Myocyte (in vitro differentiated cells): ENCODE results near the gene FOXK1. TPM values are rescaled to one million over a fixed set of nuclear protein-coding genes. Genes with fewer than 3 reads are reported as not detected.
"Not testable (repeated sequence)": the region's sequence is repeated elsewhere in the genome, so short reads cannot be mapped to it uniquely, and the experiment has no call there.

ENCODE experiments used
- DNase-seq: peaks from one replicate; pipeline ENCODE4 v3.0.0-alpha.2; 2012; ENCODE audit warnings: low read depth
- total RNA-seq: library from RNA; depleted of rRNA; stranded (reverse); fragments of >200 nt; gene quantifications from 2 replicates; pipeline ENCODE4 v1.2.3, GENCODE V29; 2014

Gene FOXK1
- total RNA-seq, 1 donor from 2014 or later: 25.2 TPM

DNA sequence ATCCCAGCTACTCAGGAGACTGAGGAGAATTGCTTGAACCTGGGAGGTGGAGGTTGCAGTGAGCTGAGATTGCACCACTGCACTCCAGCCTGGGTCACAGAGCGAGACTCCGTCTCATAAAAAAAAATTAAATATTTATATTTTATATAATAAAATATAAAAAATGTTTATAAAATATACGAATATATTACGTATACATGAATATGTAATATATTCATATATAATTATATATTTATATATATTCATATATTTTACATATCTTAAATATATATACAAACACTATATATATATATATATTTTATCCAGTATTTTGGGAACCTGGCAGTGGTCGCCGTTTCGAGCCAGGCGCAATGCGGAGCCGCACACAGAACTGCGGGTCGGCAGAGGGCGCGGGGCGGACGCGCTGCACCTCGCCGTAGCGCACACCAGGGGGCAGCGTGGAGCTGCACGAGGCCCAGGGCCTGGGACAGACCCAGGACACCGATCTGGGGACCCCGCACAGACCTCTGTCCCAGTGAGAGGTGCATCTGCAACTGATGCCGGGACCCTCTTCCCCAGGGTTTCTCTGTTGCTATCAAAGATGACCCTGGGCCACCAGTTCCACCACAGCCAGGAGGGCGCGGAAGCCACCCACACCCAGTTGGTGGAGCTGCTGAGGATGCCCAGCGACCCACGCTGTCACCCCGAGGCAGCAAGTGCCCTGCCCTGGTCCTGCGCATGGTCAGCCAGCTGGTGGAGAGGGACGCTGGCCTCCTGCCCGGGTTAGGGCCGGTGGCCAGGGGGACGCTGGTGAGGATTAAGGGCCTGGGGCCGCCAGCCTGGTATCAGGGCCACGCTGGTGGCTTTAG is 116.0 kb downstream of the FOXK1 start:
- peak; percentile 59 for DNase-seq

- DNase-seq: no peak
Measured at GRCh38 chr7:4798706-4799235, 116.7 kb downstream of the FOXK1 start.

DNA sequence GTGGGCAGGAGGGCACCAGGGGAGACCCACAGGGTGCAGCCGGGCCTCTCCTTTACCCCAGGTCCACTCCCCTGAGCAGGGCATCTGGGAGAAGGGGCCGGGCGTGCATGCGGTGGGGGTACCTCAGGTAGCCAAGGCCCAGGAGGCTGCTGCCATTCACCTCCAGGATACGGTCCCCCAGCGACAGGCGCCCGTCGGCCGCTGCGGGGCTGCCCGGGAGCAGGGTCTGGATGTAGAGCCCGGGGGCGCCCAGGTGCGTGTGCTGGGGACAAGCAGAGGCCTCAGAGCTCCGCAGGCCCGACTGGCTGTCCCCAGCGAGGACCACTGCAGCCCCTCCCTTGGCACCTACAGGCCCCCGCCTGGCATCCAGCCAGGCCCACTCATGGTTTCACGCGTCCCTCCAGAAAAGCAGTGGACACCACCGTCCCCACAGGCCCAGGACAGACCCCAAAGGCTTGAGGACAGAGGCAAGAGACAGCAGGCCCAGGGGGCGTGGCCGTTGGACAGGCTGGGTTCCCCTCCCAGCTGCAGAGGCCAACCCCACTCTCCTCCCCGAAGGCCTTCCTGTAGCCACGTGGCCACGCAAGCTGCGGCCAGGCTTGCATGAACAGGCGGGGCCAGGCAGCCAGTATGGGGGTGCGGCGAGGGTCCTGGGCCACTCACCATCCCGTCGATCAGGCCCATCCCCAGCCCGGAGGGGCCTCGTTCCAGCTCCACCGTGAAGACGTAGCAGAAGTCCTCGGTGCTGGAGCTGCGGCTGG is 117.6 kb downstream of the FOXK1 start:
- DNase-seq: no peak

GRCh38 chr7:4800487-4800886 is 118.4 kb downstream of the FOXK1 start:
- no peak for DNase-seq

- no peak for DNase-seq
Measured at GRCh38 chr7:4800926-4801838, 119.1 kb downstream of the FOXK1 start.

GRCh38 chr7:4801839-4802231 is 119.7 kb downstream of the FOXK1 start:
- no peak for DNase-seq

- DNase-seq: not testable (repeated sequence)
Measured at GRCh38 chr7:4802577-4802976, 120.5 kb downstream of the FOXK1 start.

DNA sequence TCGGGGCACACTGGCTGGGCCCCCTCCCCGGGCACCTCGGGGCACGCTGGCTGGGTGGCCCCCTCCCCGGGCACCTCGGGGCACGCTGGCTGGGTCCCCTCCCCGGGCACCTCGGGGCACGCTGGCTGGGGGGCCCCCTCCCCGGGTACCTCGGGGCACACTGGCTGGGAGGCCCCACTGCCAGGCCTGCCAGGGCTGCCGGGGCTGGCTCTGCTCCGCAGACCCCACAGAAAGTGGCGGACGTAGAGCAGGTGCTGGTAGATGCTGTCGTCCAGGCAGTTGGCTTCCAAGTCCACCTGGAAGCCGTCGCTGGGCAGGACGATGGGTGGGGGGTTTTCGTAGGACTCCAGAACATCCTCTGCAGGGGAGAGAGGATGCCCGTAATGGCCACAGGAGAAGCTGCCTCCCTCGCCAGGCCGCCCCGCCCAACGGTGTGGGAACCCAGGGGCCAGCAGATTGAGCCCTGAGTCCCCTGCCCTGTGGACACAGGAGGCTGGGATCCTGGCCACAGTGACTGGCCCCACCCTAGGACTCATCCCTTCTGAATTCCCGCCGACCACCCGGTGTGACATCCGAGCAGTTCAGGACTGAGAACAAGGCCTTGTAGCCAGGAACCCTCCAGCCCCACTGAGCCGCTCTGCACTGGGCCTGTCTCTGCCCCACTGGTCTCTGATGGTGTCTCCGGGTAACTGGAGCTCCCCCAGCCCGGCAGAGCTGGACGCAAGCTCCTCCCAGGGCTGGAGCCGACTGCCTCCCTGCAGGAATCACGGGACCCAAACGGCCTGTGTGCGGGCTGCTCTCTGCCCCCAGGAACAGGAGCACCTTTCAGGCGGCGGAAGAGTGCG is 121.5 kb downstream of the FOXK1 start:
- DNase-seq: peak; percentile 10

DNA sequence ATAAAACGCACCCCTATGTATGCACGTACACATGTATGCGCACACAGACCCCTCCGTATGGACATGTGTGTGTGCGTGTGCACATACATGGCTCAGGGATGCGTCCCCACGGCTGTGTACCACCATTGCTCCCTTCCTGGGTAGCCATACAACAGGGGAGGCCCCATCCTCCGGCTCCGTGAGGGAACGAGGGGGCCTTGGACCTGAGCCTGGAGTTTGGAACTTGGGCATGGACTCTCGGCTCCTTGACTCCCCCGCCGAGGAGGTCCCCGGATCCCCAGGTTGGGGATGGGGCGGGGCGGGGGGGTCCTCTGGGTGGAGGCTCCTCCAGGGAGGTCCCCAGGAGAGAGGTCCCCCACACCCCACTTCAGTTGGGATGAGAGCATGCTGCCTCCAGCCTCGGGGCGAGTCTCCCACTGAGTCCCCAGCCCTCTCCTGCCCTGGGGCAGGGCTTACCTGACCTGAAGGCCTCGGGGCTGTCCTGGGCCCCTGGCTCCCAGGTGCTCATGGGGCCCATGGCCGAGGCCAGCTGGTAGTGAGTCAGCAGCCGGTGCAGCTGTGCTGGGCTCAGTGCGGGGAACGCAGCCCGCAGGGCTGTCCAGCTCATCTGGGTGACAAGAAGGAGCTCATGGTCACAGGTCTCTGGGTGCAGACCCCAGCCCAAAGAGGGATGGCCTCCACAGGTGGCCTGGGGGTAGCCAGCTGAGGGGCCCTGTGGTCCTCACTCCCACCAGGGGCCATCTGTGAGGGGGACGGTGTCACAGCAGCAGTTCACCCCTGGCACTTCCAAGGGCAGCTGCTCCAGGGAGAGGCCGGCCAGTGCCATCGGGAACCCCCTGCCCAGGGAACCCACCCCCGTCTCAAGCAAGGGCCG is 123.3 kb downstream of the FOXK1 start:
- peak; percentile 11 for DNase-seq

- DNase-seq: no peak
Measured at GRCh38 chr7:4805984-4806300, 123.8 kb downstream of the FOXK1 start.

GRCh38 chr7:4806983-4807597 is 125.0 kb downstream of the FOXK1 start:
- no peak for DNase-seq

DNA sequence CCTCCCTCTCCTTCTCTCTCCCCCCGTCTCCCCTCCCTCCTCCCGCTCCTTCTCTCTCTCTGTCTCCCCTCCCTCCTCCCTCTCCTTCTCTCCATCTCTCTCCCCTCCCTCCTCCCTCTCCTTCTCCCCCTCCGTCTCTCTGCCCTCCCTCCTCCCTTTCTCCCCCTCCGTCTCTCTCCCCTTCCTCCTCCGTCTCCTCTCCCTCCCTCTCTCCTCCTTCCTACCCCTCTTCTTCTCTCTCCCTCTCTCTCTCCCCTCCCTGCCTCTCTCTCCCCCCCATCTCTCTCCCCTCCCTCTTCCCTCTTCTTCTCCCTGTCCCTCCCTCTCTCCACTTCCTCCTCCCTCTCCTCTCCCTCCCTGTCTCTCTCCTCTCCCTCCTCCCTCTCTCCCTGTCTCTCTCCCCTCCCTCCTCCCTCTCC is 125.5 kb downstream of the FOXK1 start:
- no peak for DNase-seq

- no peak for DNase-seq
Measured at GRCh38 chr7:4808026-4808425, 125.9 kb downstream of the FOXK1 start.

DNA sequence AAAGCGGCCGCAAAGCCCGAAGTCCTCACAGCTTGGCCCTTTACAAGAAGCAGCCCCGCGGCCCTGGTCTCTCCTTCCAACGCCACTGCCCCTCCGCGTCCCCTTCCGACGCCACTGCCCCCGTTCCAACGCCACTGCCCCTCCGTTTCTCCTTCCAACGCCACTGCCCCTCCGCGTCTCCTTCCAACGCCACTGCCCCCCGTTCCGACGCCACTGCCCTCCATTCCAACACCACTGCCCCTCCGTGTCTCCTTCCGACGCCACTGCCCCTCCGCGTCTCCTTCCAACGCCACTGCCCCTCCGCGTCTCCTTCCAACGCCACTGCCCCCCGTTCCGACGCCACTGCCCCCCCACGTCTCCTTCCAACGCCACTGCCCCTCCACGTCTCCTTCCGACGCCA is 126.5 kb downstream of the FOXK1 start:
- DNase-seq: no peak

DNA sequence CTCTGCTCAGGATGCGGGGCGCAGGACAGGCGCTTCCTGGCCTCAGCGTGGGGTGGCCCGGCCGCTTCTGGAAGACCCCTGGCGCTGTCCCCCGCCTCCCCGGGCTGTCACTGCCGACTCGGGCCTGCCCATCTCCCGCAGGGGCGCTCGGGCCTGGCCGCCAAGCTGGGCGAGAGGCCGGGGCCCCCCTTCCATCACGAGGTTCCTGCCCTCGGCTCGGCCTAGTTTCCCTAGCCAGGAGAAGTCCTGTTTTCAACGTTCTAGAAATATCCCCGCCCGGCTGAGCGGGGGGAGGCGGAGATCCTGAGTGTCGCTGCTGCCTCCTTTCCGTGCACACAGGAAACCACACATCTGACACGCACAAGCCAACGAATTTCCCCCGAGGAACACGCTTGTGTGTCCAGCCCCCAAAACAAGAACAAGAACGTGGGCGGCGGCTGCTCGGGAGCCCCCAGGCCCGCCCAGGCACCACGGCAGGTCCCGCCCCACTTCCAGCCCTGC is 127.0 kb downstream of the FOXK1 start:
- DNase-seq: no peak

DNA sequence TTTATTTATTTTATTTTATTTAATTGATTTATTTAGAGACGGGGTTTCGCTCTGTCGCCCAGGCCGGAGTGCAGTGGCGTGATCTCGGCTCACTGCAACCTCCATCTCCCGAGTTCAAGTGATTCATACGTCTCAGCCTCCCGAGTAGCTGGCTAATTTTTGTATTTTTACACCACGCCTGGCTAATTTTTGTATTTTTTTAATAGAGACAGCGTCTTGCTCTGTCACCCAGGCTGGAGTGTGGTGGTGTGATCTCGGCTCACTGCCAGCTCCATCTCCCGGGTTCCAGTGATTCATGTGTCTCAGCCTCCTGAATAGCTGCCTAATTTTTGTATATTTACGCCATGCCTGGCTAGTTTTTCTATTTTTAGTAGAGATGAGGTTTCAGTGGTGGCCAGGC is 127.6 kb downstream of the FOXK1 start:
- DNase-seq: no peak

- DNase-seq: no peak
Measured at GRCh38 chr7:4814433-4814832, 132.3 kb downstream of the FOXK1 start.

DNA sequence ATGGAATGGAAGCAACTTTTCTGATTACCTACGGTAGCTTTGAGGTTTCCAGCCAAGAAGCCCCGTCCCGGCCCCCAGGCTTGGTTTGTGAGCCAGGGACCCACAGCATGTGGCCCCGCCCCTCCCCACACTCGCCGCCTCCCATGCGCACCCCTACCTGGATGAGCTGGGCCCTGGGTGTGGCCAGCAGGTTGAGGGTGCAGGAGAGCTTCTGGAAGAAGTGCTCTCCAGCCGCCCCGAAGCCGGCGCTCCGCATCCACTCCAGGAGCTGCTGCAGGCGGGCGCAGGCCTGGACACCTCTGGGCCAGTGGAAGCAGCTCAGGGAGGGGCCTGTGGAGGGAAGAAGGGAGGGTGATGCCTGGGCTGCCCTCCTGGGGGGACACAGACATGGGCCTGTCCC is 133.0 kb downstream of the FOXK1 start:
- no peak for DNase-seq
